Stimulated activated CD8-positive, alpha-beta memory T cell treated with anti-CD3 and anti-CD28 coated beads, Interleukin-7, amount 100 ng/mL, for 4 hours (primary cell): Measurements from ENCODE around the gene GNAI2.
"Not testable (repeated sequence)": the region's sequence is repeated elsewhere in the genome, so short reads cannot be mapped to it uniquely, and the experiment has no call there.

ENCODE experiments used
- DNase-seq, 2 donors: peaks; one replicate each; pipeline ENCODE4 v3.0.0-alpha.2; 2020; ENCODE audit warnings: low read depth in 2 of 2

Gene GNAI2

DNA sequence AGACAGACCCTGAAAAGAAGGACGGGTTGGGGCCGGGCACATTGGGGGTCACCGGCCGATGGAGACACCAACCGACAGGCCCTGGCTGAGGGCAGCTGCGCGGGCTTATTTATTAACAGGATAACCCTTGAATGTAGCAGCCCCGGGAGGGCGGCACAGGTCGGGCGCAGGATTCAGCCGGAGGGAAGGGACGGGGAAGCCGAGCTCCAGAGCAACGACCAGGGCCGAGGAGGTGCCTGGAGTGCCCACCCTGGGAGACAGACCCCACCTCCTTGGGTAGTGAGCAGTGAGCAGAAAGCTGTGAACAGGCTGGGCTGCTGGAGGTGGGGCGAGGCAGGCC, 40.7 kb downstream of the GNAI2 start:
- no peak for DNase-seq

DNA sequence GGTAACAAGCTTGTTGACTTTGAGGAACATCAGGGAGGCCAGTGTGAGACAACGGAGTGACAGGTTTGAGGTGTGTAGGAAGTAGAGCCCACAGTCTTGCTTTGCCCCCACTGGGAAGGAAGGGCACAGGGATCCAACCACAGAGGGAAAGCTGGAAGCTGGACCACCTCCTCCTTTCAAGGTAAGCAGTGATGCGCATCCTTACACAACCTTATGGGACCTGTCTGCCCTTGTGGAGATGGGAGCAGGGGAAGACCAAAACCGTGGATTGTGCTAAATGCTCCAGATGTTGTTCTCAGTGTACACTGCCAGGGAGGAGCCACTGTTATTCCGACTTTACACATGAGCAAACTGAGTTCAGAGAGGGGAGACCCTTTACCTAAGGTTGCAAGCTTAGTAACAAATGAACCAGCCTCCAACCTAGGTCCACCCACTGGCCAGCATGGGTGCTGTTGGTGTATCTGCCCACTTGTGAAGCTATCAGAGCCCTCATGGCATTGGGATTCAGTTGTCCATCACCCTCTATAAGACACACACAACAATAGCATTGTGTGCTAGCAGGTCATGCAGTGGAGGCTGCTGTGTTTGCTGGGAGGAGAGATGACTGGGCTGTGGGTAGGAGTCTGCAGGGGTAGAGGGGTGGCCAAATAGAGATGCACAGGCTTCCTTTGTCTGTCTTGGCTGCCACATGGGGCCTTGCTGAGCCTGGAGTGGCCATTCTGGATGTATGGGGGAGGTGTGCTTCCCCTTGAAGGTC, 42.3 kb downstream of the GNAI2 start:
- no peak for DNase-seq

DNA sequence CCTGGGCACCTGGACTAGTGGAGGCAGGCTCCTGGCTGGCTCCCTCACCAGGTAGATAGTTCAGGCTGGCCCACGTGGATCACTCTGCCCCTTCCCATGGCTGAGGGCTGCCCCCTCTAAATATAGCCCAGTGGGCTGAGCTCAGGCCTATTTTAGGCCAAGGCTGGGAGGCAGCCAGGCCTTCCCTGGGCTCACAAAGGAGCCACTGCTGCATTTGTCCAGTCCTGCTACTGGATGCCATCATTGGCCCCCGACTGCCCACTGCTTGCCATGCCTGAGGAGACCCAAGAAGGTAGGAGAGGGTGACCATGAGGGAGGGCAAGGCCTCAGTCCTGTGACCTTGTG, 42.8 kb downstream of the GNAI2 start, which contains the start of gene LSMEM2:
LSMEM2 (plus strand) TSS at position 208 of the 345 bp plus-strand sequence; CDS start at position 235, 27 bp downstream.
- no peak for DNase-seq

DNA sequence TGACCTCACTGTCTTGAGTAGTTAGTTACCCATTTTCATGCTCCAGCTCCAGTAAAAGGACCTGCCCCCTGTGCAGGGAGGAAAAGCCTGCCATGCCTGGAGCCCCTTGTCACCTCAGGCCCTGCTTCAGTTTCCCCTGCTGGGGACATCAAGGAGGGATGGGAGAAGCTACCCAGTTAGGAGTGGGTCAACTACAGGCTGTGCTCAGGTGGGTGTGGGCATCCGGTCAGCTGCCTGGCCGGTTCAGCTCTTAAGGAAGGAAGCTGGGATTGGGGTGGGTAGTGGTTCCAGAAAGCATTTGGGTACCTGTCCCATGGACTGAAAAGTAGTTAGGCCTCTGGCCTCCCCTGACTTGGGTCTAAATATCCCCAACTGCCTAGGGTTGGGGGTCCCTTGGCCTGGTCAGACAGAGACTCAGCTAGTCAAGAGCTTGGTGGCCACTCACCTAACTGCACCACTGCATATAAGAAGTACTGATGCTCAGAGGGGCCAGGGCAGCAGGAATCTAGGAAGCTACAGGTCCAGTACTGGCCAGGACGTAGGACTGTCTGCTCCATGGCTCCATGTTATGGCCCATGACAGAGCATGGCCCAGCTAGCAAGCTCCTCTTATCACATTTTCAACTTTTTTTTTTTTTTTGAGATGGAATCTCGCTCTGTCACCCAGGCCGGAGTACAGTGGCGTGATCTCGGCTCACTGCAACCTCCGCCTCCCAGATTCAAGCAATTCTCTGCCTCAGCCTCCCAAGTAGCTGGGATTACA, 43.4 kb downstream of the GNAI2 start:
- no peak for DNase-seq

DNA sequence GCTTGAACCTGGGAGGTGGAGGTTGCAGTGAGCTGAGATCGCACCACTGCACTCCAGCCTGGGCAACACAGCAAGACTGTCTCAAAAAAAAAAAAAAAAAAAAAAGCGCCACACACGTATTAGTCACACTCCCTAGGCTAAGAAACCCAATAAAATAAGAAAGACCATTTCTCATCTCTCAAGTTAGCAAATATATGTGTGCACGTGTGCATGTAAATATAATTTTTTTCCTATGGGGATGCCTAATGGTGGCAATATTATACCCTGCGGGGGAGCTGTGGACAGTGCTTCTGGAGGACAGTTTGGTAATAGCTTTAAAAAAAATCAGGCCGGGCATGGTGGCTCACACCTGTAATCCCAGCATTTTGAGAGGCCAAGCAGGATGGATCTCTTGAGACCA, 48.1 kb downstream of the GNAI2 start:
- DNase-seq, result not testable (repeated sequence)

DNA sequence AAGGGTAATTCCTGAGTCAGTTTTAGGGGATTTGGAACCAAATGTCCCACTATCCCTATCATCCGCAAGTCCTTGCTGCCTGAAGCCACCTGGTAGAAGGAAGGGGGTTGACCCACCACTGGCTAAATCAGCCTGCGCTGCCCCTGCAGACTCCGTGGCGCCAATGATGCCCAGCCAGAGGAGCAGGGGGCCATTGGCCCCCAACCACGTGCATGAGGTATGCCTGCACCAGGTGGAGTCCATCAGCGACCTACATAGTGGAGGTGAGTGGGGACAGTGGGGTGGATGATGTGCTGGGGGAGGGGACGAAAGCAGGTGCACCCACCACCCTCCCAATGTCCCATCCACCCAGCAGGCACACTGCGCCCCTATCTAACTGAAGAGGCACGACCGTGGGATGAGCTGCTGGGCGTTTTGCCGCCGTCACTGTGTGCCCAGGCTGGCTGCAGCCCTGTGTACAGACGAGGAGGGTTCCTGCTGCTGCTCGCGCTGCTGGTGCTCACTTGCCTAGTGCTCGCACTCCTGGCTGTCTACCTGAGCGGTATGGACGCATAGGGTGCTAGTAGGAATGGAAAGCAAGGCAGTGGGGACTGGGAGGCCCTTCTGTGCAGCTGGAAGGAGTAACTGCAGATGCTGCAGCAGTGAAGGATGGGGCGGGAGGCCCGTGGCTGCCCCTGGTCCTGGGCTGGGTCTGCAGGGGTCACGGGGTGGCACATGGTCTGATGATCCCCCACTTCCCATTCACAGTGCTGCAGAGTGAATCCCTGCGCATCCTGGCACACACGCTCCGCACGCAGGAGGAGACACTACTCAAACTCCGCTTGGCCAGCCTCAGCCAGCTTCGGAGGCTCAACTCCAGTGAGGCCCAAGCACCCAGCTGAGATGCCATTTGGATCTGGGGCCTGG, 50.6 kb downstream of the GNAI2 start:
- DNase-seq, result no peak

DNA sequence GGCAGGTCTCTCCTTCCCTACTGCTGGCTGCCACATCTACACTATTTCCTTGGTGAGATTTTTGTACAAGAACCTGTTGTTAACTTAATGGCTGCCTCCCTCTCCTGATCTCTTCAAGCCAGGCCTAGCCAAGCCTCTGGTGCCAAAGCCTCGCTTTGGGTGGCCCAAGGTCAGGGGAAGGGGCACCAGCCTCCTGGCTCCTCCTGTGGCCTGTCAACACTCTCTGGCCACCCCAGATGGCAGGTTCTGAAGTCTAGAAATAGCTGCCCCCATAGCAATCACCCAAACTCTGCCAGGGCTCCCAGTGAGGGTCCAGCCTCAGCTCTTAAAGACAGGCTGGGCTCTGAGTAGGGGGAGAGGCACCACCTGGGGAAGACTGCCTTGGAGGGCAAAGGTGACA, 51.3 kb downstream of the GNAI2 start:
- no peak for DNase-seq

DNA sequence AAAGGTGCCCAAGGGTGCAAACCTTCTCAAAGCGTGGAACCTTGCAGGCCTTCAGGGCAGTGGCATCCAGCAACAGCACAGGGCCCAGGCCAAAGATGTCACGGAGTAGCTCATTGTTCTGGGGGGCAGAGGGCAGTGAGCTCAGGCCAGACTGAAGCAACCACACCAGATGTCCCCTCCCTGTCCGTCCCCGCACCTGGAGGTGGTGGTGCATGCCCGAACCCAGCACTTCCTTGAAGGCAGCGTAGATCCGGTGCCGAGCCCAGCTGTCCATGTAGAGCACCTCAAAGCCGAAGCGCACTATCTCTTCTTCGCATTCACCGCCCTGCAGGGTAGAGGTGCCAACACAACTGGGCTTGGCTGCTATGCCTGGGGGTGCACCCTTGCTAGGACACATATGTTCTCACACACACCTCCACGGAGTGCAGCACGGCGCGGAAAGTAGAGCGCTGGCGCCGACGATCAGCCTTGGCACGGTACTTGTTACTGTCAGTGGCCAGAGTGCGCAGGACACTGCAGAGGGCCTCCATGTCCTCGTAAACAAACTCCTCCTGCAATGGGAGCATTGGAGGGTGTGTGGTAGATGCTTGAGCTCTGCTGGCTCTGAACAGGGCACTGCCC, 52.5 kb downstream of the GNAI2 start:
- DNase-seq, result no peak

DNA sequence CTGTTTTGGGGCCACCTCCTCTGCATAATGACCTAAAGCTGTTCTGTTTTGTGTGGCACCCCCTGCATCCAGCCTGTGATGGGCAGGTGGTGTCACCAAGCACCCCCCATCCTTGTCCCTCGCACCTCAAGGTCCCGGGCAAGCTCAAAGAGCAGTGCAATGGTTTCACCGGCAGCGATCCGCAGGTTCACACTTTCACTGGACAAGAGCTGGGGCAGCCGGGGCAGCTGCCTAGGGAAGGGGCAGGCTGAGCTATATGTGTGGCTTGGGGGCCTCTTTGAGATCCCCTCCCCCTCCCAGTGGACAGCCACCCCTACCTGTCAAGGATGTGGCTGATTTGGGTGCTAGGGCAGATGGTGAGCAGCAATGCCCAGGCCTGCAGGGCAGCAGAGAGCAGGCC, 53.1 kb downstream of the GNAI2 start:
- no peak for DNase-seq

DNA sequence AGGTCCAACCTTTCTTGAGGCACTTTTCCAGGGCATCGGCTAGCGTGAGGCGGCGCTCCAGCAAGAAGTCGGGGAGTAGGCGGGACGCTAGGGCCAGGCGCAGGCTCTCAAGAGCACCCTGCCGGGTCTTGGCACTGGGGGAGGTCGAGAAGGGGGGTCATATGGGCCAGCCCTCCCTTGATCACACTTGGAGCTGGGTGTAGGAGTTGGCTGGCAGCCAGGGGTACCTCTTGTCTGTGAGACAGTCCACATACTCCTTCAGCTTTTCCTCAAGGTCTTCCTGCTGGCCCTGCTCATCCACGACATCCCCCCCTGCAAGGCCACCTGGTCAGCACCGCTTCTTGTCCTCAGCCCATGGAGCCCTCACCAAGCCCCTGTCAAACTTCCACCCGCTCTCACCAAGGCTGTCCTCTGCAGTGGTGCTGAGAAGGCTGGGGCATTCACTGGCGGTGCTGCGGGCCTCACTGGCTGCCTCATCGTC, 54.2 kb downstream of the GNAI2 start:
- no peak for DNase-seq

DNA sequence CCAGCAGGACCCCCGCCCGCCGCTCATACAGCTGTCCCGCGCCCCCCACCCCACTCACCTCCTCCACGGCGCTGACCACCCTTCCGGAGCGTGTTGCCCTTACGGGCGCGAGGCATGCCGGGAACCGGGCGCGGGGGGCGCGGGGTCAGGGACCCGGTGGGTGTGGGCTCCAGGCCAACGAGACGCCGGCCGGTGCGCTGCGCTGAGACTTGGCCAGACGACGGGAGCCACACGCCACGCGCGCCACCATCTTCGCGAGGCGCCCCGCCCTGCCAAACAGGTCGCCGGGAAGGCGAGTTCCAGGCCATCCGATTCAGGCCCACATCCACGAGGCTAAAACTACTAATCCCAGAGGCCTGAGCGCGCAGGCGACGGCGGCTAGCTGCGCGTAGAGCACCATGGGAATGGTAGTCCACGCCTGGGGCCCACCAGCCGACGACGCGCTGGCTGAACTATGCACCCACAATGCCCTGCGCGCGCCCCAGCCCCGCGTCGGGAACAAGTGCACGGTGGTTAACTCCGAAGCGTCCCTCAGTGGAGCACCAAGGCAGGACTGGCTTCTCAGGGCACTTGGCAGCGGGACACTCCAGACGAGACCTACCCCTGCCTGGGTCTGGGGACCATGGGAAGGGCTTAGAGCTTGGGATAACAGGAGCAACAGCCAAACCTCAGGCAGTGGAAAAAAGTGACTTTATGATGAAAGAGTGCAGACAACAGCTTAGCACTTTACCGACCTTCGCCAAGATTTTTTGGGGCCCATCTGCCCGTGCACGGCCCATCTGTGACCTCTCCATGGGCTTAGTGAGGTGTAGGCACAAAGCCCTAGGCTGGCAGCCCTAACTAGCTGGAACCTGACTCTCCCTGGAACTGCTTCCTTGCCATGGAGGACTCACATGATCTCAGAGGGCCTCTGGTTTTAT, 56.4 kb downstream of the GNAI2 start, which contains the start of gene IFRD2:
IFRD2 (minus strand) TSS at position 271 of the 920 bp plus-strand sequence; CDS start at position 116, 155 bp downstream.
- DNase-seq, result peak; percentile 91 to 96

DNA sequence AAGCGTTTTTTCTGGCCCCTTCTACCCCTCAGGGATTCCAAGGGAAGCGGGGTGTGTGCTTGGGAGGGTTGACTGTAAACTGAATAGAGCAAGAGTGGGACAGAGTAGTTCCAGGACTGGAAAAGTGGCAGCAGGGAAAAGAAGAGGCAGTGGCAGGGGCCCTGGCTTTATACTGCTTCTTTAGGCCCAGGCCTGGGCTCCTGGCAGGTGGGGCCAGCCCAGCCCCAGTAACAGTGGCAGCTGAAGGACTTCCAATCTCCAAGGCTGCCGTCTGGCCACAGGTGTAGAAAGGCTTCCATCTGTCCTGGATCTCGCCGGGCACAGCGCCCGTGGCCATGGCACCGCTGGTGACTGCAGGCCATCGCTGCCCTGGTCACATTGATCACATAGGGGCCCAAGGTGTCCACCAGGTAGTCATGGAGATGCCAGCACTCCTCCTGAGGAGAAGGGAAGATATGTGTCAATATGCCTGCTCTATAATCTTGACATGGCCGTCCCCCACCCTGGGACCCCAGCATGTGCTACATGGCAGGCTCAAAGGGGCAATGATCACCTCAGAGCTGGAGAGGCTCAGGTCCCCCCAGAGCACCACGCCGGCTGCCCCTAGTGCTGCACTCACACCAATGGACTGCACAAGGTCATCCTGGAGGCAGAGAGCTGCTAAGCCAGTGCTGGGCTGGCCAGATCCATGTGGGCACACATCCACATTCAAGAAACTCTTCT, 57.2 kb downstream of the GNAI2 start:
- no peak for DNase-seq

DNA sequence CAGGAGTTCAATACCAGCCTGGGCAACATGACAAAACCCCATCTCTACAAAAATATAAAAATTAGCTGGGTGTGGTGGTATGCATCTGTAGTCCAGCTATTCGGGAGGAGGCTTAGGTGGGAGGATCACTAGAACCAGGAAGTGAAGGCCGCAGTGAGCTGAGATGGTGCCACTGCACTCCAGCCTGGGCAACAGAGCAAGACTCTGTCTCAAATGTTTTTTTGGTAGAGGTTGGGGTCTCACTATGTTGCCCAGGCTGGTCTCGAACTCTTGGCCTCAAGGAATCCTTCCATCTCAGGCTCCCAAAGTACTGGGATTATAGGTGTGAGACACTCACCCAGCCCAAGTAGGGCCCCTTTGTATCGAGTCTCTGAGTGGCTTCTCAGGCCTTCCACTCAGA, 58.1 kb downstream of the GNAI2 start:
- no peak for DNase-seq

DNA sequence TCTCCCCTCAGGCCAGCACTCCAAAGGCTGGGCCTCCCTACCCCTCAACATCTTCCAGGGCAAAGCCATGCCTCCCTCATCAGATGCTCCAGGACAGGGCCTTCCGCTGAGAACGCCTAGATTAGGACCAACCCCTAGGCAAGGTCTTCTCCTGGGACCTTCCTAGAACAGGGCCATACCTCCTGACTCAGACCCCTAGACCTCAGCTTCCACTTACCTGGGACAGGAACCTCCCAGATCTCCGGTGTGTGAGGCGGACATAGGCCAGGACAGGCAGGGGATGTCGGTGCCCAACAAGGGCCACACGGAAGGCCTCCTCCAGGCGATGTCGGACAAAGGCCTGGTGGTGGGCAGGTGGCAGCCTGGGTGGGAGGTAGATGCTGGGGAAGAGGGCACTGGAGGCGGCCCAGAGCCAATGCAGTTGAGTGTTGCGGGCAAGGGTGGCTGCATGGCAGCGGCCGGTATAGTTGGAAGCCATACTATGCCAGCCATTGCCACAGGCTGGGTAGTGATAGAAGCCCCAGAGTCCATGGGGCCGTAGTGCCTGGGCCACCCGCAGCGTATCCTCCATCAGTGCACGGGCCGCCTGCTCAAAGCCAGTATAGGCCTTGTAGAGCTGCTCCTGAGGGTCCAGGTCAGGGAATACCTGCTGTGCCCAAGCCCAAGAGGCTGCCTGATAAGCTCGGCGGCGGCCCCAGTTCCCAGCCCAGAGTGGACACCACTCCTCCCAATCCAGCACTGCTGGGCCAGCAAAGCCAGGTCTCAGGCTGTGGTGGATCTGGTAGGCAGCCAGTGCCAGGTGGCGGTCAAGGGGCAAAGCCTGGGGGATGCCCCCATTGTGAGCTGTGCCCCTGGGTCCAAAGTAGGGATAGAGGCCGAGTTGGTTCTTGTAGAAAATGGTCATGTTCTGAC, 58.7 kb downstream of the GNAI2 start:
- no peak for DNase-seq

DNA sequence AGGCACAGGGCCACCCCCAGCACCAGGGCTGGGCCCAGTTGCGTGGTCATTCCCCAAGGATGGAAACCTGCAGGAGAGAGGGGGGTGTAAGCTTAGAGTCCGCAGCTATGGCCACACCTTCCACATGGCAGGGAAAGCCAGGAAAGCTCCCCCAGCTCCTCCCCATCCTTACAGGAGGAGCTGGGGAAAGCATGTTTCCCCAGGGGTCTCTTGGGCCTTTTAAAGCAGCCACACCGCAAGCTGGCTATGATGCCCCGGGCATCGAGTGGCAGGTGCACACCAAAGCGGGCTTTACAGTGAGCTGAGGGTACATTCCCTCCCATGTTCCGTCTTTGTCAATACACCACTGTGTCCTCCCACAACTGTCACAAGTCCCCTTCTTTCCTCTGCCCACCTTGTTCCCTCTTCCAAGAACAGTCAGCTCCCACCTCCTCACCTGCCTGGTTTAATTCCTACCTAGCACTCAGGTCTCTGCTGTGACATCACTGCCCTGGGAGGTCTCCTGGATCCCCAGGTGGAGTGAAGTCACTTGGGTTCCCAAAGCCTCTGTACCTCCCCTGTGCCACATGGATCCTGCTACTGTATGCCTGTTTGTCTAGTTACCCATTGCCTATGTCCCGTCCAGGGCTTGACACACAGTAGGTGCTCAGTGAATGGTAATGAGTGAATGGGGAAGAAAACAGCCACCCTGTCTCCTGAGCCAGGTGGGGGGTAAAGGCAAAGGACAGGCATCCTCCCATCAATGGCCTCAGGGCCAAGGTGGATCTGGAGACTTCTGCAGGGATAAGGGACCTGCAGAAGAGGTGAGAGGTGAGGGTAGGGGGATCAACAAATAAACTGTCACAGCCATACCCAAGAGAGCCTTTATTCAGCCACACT, 59.8 kb downstream of the GNAI2 start:
- DNase-seq, result no peak

DNA sequence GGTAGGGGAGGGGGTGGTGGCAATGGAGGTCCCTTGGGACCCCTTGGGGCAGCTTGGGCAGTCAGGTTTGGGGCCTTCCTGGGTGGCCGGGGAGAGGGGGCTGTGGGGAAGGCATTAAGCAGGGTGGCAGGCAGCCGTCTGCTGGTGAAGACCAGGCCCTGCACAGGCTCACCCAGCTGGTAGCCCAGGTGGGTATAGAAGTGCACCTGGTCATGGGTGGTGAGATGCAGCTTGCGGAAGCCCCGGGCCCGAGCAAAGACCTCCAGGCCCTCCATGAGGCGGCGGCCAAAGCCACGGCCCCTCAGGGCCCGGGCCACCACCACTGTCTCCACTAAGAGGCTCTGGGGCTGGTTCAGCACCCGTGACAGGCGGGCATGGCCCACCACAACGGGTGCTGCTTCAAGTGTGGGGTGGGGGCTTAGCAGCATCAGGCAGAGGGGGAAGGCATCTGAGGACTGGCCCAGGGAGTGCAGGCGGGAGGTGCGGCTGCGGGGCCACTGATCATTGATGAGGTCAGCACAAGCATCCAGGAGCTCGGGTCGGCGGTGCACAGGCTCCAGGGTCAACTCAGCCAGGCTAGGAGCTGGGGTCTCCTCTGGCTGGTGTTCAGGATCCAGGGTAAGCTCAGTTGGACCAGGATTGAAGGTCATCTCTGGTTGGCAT, 60.8 kb downstream of the GNAI2 start:
- DNase-seq, result no peak

DNA sequence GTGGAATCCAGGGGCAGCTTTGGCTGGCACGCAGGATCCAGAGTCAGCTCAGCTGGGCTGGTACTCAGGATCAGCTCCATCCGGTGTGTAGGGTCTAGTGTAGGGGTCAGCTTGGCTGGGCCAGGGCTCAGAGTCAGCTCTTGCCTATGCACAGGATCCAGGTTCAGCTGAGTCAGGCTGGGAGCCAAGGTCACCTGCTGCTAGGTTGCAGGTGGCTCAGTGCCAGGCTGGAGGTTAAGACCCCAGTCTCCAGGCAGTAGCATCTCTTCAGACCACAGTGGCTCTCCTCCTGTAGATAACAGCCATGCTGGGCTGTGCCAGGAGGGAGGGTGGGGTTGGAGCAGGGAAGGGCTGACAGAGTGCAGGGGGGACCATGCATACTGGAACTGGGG, 61.4 kb downstream of the GNAI2 start:
- no peak for DNase-seq
